GM19238 (cell line): ENCODE results near the gene TMEM9.
A peak's percentile ranks its signal among the peaks of the same experiment; 100 is the strongest.

ENCODE experiments used
- DNase-seq: peaks from one replicate; pipeline ENCODE4 v3.0.0; 2011; ENCODE audit warnings: low spot score; ENCODE audit not compliant: insufficient read length

Gene TMEM9

GRCh38 chr1:201127755-201128455 is 26.4 kb downstream of the TMEM9 start:
- no peak for DNase-seq

GRCh38 chr1:201126832-201127754 is 27.2 kb downstream of the TMEM9 start, which contains the start of gene ASCL5:
ASCL5 (minus strand) TSS chr1:201127184; CDS start chr1:201115372, 11,812 bp downstream.
- no peak for DNase-seq

GRCh38 chr1:201126463-201126831 is 27.8 kb downstream of the TMEM9 start:
- no peak for DNase-seq

GRCh38 chr1:201125800-201126199 is 28.5 kb downstream of the TMEM9 start:
- no peak for DNase-seq

- DNase-seq, result no peak
These were observed 29.3 kb downstream of the TMEM9 start for GRCh38 chr1:201125019-201125418.

GRCh38 chr1:201123866-201124265 is 30.4 kb downstream of the TMEM9 start:
- no peak for DNase-seq

GRCh38 chr1:201122321-201122957 is 31.8 kb downstream of the TMEM9 start:
- no peak for DNase-seq

GRCh38 chr1:201119206-201120197 is 34.8 kb downstream of the TMEM9 start:
- peak; percentile 64 for DNase-seq

GRCh38 chr1:201116091-201116490 is 38.2 kb downstream of the TMEM9 start:
- DNase-seq, result no peak

- DNase-seq, result no peak
These were observed 38.8 kb downstream of the TMEM9 start for GRCh38 chr1:201115390-201115937.

- DNase-seq, result peak; percentile 81
These were observed 39.8 kb downstream of the TMEM9 start for GRCh38 chr1:201114245-201115131.

- no peak for DNase-seq
These were observed 40.6 kb downstream of the TMEM9 start for GRCh38 chr1:201113451-201114244.

- DNase-seq, result no peak
These were observed 41.3 kb downstream of the TMEM9 start for GRCh38 chr1:201112926-201113325.

- DNase-seq, result no peak
These were observed 42.0 kb downstream of the TMEM9 start, which contains the start of gene CACNA1S for GRCh38 chr1:201112173-201112731. CACNA1S (minus strand) TSS chr1:201112426; CDS start chr1:201112339, 87 bp downstream.

- no peak for DNase-seq
These were observed 42.6 kb downstream of the TMEM9 start for GRCh38 chr1:201111672-201112071.

GRCh38 chr1:201111156-201111555 is 43.1 kb downstream of the TMEM9 start:
- DNase-seq, result no peak

GRCh38 chr1:201110616-201111015 is 43.7 kb downstream of the TMEM9 start:
- no peak for DNase-seq

GRCh38 chr1:201110138-201110537 is 44.1 kb downstream of the TMEM9 start:
- DNase-seq, result no peak
